Neutrophil (primary cell): ENCODE data around the gene HIRIP3.

Experiments used
- H3K27ac ChIP-seq: fragments of 200-600 bp; sonication (generic); 2 replicates; pipeline ENCODE4 v1.5.1; 2016; ENCODE audit warnings: mild to moderate bottlenecking, moderate library complexity
- H3K27me3 ChIP-seq: fragments of 200-600 bp; sonication (generic); 2 replicates; pipeline ENCODE4 v1.6.0; 2016; ENCODE audit warnings: mild to moderate bottlenecking
- H3K36me3 ChIP-seq: fragments of 200-600 bp; sonication (generic); 2 replicates; pipeline ENCODE4 v1.5.1; 2017
- H3K4me1 ChIP-seq, 2 experiments: fragments of 200-600 bp in 1 of 2; sonication (generic) in 1 of 2; 1 replicate in 1 of 2; 2 replicates in 1 of 2; pipeline versions ENCODE4 v1.5.1 to v1.6.1; 2013 to 2016; ENCODE audit warnings: low read depth in 1 of 2, low read length in 1 of 2, mild to moderate bottlenecking in 1 of 2, moderate library complexity in 1 of 2; ENCODE audit not compliant: control insufficient read depth in 1 of 2, insufficient read depth in 1 of 2
- H3K4me3 ChIP-seq, 2 experiments: fragments of 200-600 bp in 1 of 2; sonication (generic) in 1 of 2; 1 replicate in 1 of 2; 2 replicates in 1 of 2; pipeline ENCODE4 v1.5.1; 2013 to 2016; ENCODE audit warnings: low read depth in 1 of 2, low read length in 1 of 2, mild to moderate bottlenecking in 1 of 2, moderate library complexity in 1 of 2
- H3K9me3 ChIP-seq: fragments of 200-600 bp; sonication (generic); 2 replicates; pipeline ENCODE4 v1.5.1; 2016
- TF ChIP-seq, protein P1 (sequence below): fragments of 200-600 bp; sonication (generic); IDR thresholded peaks from 2 replicates; pipeline ENCODE4 v1.5.1; 2016; ENCODE audit warnings: antibody characterized with exemption

The HIRIP3 gene

DNA sequence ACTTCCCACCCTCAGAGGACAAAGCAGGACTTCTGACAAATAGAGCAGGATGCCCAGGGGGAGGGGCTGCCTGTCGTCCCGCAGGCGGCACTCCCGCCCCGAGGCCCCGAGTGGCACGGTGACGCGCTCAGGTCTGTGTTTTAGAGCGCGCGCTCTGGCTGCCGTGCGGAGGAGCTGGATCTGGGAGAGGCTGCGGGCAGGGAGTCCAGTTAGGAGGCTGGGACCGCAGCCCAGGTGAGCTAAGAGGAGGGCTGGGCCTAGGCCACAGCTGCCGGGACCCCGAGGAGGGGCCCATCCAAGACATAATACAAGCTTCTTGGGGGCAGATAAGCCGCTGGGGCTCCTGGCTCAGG lies 9.0 kb upstream of the HIRIP3 start:
- H3K36me3 ChIP-seq = peaks cover 69% of the 10 kb centered on the region
- H3K27me3 ChIP-seq = peaks cover 9% of the 10 kb centered on the region
- TF ChIP-seq, protein P1, sequence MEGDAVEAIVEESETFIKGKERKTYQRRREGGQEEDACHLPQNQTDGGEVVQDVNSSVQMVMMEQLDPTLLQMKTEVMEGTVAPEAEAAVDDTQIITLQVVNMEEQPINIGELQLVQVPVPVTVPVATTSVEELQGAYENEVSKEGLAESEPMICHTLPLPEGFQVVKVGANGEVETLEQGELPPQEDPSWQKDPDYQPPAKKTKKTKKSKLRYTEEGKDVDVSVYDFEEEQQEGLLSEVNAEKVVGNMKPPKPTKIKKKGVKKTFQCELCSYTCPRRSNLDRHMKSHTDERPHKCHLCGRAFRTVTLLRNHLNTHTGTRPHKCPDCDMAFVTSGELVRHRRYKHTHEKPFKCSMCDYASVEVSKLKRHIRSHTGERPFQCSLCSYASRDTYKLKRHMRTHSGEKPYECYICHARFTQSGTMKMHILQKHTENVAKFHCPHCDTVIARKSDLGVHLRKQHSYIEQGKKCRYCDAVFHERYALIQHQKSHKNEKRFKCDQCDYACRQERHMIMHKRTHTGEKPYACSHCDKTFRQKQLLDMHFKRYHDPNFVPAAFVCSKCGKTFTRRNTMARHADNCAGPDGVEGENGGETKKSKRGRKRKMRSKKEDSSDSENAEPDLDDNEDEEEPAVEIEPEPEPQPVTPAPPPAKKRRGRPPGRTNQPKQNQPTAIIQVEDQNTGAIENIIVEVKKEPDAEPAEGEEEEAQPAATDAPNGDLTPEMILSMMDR = no peak
- H3K4me1 ChIP-seq = no peaks in the 10 kb centered on the region
- H3K9me3 ChIP-seq = no peaks in the 10 kb centered on the region
- H3K27ac ChIP-seq = no peak overlapping the region
- no peak overlapping the region for H3K4me3 ChIP-seq

DNA sequence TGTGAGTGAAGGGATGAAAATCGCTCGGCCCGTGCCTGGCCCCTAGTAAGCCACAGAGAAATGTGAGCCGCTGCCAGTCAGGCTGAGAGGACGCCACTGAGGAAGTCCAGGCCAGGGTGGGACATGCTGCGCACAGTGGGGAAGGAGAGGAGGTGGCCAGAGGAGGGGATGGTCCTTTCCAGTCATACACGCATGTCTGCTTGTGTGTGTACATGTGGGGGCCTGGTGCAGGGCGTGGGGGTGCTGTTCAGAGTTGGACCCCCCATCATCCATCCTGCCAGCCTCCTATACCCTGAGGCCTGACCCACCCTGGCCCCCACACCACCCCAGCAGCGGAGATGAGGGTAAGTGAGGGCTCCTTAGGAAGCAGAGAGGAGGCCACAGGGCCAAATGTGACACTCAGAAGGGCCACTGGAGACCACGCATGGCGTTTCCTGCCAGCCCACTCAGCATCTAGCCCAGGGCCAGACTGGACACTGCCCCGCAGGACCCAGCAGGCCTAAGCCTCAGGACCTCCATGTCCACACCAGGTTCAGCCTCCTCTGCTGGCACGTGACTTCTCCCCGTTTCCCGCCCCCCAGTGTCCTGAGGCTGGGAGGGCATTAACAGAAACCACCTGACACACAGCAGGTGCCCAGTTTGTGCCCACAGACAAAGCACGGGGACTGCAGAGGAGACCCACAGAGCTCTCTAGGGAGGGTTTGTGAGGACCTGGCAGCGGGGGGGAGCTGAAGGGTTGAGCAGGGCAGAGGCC lies 8.4 kb upstream of the HIRIP3 start:
- TF ChIP-seq, protein P1 = no peak
- H3K9me3 ChIP-seq = no peaks in the 10 kb centered on the region

DNA sequence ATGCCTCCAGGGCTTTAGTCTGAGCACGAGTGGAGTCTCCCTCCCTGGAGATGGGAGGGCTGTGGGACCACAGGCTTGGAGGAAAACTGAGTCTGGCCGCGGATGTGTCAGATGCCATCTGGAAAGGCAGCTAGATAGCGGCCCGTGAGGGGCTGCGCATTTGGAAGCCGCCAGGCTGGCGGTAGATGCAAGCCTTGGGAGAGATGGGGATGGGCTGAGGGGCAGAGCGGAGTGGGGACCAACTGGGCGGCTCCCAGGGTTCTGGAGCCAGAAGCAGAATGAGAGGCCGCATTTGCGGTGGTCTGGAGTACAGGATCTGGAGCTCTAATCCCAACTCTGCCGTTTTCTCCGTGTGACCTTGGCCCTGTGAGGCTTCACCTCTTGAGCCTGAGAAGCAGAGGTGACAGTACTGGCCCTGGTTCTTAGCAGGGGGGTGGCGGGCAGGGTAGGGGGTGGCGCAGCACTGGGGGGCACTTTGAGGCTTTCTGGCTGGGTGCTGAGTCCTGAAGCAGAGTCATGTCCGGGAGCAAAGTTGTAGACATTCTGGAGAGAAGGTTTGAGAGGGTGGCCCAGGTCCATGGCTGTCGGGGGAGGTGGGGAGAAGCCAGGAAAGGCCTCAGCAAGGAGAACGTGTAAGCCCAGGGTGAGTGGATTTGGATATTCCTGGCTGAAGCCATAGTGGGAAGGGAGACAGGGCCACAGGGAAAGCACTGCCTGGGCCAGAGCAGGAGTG lies 7.4 kb upstream of the HIRIP3 start:
- Histone ChIP-seq H3K27ac (no peak overlapping the region), H3K4me1 (no peaks in the 10 kb centered on the region), H3K27me3 (no peaks in the 10 kb centered on the region), H3K4me3 (no peak overlapping the region), H3K9me3 (no peaks in the 10 kb centered on the region), H3K36me3 (peaks cover 72% of the 10 kb centered on the region)
- TF ChIP-seq, protein P1 = no peak

More for the DNA sequence above, 8.4 kb upstream of the HIRIP3 start:
- Histone ChIP-seq H3K4me1 (no peaks in the 10 kb centered on the region), H3K4me3 (no peak overlapping the region), H3K36me3 (peaks cover 72% of the 10 kb centered on the region), H3K27me3 (peaks cover 4% of the 10 kb centered on the region), H3K27ac (no peak overlapping the region)

DNA sequence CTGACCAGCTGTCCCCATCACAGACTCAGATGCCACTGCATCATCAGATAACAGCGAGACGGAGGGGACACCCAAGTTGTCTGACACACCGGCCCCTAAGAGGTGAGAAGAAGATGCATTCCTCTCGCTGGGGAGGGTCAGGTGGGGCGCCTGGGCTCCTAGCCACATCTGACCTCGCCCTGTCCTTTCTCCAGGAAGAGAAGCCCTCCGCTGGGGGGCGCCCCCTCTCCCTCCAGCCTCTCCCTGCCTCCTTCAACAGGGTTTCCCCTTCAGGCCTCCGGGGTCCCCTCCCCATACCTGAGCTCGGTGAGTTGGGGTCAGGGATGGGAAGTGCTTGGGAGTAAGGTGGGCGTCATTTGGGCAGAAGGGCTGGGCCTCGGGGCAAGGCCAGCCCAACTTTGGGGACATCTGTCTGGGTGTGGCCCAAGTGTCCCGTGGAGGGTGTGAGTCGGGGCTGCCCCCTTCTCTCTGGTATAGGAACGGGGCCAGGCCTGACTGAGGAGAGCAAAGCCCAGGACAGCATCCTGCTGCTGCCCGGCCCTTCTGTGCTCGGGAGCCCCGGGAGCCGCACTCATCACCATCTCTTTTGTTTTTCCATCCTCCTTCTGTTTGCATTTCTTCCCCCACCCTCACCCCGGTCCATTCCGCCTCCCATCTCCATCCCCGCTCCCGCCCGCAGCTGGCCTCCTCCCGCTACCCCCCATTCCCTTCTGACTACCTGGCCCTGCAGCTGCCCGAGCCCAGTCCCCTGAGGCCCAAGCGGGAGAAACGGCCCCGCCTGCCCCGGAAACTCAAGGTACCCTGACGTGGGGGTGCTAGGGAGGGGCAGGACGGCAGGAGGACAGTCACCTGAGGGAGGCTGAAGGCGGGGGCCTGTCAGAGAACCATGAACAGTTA lies 5.6 kb upstream of the HIRIP3 start:
- no peaks in the 10 kb centered on the region for H3K27me3 ChIP-seq
- peaks cover 9% of the 10 kb centered on the region in 2 experiments for H3K4me1 ChIP-seq
- H3K27ac ChIP-seq = no peak overlapping the region
- H3K4me3 ChIP-seq = no peak overlapping the region
- H3K36me3 ChIP-seq = peaks cover 67% of the 10 kb centered on the region
- H3K9me3 ChIP-seq = no peaks in the 10 kb centered on the region
- TF ChIP-seq, protein P1 = no peak

DNA sequence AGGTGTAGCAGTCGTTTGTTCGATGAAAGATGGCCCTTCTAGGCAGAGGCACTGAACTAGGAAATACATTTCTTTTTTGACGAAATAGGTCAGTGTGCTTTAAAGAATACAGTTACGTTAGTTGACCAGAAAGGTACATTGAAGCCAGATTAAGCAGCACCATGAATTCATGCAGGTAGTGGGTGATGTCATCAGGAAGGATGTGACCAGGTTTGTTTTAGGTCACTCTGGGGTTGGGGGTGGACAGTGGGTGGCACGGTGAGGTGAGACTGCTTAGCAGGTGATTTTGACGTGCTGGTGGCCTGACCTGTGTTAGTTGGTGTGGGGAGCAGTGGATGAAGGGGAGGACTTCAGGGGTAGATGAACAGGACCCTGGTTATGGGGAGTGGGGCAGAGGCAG lies 4.2 kb upstream of the HIRIP3 start:
- H3K4me3 ChIP-seq = no peak overlapping the region
- no peaks in the 10 kb centered on the region for H3K9me3 ChIP-seq
- peaks cover 16% of the 10 kb centered on the region in 2 experiments for H3K4me1 ChIP-seq
- H3K27me3 ChIP-seq = no peaks in the 10 kb centered on the region
- peaks cover 56% of the 10 kb centered on the region for H3K36me3 ChIP-seq
- no peak overlapping the region for H3K27ac ChIP-seq
- TF ChIP-seq, protein P1 = no peak
